ENCODE measurements around the gene KRT77.

KRT77 gene

DNA sequence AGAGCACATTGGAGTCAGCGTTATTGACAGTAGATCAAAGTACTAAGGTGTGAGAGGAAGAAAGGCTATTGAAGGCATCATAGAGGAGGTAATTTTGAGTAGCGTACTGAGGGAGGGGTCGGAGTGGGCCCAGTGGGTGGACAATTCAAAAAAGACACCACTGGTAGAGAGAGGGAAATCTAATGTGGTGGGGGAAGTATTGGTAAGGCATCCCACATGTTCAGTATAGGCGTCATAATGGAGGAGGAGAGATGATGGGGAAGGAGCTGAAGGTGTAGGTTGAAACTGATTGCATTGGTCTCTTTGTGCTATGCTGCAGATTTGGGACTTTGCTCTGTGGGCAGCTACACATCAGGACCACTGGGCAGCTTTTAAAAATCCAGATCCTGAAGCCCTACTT lies 23.7 kb upstream of the KRT77 start:
- in situ Hi-C loops (cut with MboI; ENCODE audit: low sequenced_read_pairs, unreplicated experiment) = no loop called here
- TF ChIP-seq, protein P1, sequence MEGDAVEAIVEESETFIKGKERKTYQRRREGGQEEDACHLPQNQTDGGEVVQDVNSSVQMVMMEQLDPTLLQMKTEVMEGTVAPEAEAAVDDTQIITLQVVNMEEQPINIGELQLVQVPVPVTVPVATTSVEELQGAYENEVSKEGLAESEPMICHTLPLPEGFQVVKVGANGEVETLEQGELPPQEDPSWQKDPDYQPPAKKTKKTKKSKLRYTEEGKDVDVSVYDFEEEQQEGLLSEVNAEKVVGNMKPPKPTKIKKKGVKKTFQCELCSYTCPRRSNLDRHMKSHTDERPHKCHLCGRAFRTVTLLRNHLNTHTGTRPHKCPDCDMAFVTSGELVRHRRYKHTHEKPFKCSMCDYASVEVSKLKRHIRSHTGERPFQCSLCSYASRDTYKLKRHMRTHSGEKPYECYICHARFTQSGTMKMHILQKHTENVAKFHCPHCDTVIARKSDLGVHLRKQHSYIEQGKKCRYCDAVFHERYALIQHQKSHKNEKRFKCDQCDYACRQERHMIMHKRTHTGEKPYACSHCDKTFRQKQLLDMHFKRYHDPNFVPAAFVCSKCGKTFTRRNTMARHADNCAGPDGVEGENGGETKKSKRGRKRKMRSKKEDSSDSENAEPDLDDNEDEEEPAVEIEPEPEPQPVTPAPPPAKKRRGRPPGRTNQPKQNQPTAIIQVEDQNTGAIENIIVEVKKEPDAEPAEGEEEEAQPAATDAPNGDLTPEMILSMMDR (IDR thresholded peaks at IDR 0.05; ENCODE audit: borderline replicate concordance, control extremely low read depth, extremely low read depth, insufficient read depth, missing control alignments) = no peak
- no peak for DNase-seq (ENCODE audit: low spot score)

DNA sequence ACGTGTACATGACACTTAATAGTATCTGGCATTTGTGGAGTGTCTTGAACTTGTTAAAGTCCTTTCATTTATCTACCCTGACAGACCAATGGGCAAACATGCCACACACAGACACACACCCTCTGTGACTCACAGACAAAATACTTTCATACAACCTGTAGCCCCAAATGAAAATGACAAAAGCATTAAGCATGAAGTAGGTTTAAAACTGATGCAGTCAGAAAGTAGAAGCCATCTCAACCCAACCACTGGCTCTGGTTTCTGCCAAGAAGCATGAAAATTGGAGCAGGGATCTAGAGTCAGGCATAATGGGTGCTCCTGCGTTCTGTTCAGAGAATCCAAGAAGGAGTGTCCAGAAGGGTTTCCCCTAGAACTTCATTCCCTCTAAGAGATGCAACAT lies 23.1 kb upstream of the KRT77 start:
- TF ChIP-seq, protein P1 (IDR thresholded peaks at IDR 0.05; ENCODE audit: borderline replicate concordance, control extremely low read depth, extremely low read depth, insufficient read depth, missing control alignments) = no peak
- in situ Hi-C loops (cut with MboI; ENCODE audit: low sequenced_read_pairs, unreplicated experiment) = no loop called here
- DNase-seq (ENCODE audit: low spot score) = no peak

DNA sequence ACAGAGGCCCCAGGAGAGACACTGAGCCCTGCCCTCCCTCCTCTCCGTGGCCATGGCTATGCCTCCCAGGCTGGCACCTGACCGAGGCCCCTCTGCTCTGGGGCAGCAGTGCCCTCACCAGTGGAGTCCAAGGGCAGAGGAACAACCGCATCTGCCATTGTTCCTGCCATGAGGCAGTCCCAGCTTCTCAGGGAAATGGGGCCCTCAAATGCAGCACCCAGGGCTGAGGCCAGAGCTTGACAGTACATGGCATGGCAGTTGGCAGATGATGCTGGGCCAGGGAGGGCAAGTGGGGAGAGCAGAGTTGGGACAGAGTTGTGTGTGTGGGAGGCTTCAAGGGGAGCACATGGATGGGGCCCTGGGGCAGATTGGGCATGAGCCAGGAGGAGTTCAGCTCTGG lies 21.1 kb upstream of the KRT77 start:
- in situ Hi-C loops (cut with MboI; ENCODE audit: low sequenced_read_pairs, unreplicated experiment) = no loop called here
- no peak for DNase-seq (ENCODE audit: low spot score)
- TF ChIP-seq, protein P1 (IDR thresholded peaks at IDR 0.05; ENCODE audit: borderline replicate concordance, control extremely low read depth, extremely low read depth, insufficient read depth, missing control alignments) = no peak

DNA sequence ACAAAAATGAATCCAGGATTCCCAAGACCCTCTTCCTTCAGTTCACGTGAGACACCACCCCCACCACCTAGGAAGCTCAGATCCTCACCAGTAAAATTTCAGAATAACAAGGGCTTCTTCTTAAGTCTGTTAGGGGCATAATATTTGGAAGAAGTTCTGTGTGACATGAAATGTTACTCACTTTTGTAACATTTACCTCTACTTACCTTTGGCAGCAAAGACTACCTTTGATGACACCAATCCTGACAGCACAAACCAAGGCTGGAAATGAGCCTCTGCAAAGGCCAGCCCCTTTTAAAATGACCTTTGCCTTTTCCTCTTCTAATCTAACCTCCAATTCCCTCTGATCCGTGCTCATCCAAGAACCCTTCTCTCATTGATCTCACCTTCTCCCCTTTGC lies 19.4 kb upstream of the KRT77 start:
- no peak for DNase-seq (ENCODE audit: low spot score)
- TF ChIP-seq, protein P1 (IDR thresholded peaks at IDR 0.05; ENCODE audit: borderline replicate concordance, control extremely low read depth, extremely low read depth, insufficient read depth, missing control alignments) = no peak
- in situ Hi-C loops (cut with MboI; ENCODE audit: low sequenced_read_pairs, unreplicated experiment) = no loop called here

DNA sequence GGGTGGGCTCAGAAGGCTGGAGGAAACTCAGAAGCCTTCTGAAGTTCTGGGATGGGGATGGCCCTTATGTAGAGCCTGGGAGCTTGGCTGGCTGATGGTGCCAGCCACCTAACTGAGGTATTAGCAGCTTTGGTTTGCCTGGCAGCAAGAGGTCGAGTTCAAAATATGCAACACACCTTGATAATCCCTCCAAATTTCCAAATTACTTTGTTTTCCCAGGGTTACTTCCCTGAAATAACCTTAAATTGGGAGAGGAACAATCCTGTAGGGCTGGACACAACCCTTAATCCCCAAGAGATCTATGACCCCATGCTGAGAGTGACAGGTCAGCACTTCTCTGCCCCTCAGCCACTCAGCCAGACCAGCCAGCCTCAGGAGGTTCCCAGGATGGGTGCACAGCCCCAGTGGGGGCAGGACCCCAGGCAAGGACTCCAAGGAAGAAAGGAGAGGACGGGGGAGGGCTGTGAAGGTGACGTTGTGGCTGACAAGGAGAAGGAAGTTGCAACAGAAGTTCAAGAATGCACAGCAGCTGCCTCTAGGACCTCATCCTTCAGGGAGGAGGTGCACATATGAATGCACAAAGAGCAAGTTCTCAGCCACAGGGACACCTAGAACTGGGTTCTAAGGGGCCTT lies 18.6 kb upstream of the KRT77 start:
- in situ Hi-C loops (cut with MboI; ENCODE audit: low sequenced_read_pairs, unreplicated experiment) = no loop called here
- TF ChIP-seq, protein P1 (IDR thresholded peaks at IDR 0.05; ENCODE audit: borderline replicate concordance, control extremely low read depth, extremely low read depth, insufficient read depth, missing control alignments) = no peak
- DNase-seq (ENCODE audit: low spot score) = no peak

DNA sequence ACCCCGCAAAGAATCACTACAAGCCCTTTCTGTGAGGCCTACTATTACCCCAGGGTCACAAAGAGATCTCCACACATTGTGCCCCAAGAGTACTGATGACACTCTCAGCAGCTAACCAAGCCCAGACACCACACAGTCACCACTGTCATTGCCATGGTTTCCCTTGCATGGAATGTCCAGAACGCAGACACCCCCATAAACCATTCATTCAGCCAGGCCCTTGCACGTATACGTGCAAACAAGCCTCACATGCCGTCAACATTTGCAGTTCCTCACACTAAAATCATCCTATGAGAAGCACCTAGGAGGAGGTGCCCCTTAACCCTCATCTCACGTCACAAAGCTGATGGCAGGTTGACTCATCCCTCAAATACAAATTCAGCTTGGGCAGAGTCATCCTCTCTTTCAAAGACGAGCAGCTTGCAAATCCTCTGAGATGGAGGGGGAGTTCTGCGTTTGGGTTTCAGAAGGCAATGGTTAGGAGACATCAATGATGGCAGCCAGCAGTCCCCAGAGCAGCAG lies 17.1 kb upstream of the KRT77 start:
- TF ChIP-seq, protein P1 (IDR thresholded peaks at IDR 0.05; ENCODE audit: borderline replicate concordance, control extremely low read depth, extremely low read depth, insufficient read depth, missing control alignments) = no peak
- in situ Hi-C loops (cut with MboI; ENCODE audit: low sequenced_read_pairs, unreplicated experiment) = no loop called here
- no peak for DNase-seq (ENCODE audit: low spot score)

Measured in GM13976 (cell line).